IMR-90 (cell line): ENCODE data around the gene MMP24. TPM values are rescaled to one million over a fixed set of nuclear protein-coding genes. Genes with fewer than 3 reads are reported as not detected.

ENCODE experiments used
- ATAC-seq: fragments of 200-7000 bp; cut with Tn5 transposase; 2 replicates; pipeline ENCODE4 v1.9.1; 2020; ENCODE audit warnings: low read depth, mild to moderate bottlenecking, moderate library complexity
- BruUV-seq: library from RNA; stranded (reverse); fragments of 400-500 nt; replicated peaks from 2 replicates; lab custom pipeline; 2021; lab: Mats Ljungman, UMichigan
- CTCF ChIA-PET: fragments of 300-600 bp; formaldehyde crosslinking; extraction: SDS; loops from one replicate; lab custom pipeline; 2021; ENCODE audit warnings: antibody characterized with exemption; lab: Yijun Ruan, JAX
- POLR2A ChIA-PET: fragments of 300-600 bp; sonication (Branson Sonifier 250); formaldehyde crosslinking; loops from one replicate; lab custom pipeline; 2022; ENCODE audit warnings: antibody characterized with exemption; ENCODE audit not compliant: unreplicated experiment; lab: Charles Lee
- DNase-seq: peaks from one replicate; pipeline ENCODE4 v3.0.0; 2013
- H2AFZ ChIP-seq: replicated peaks from 2 replicates; pipeline ENCODE3; 2013; ENCODE audit warnings: low read length, mild to moderate bottlenecking; ENCODE audit not compliant: poor library complexity
- H2AK5ac ChIP-seq: 2 replicates; pipeline ENCODE4 v1.6.1; 2013; ENCODE audit warnings: low read depth, low read length, inconsistent platforms
- H2AK9ac ChIP-seq: replicated peaks from 2 replicates; pipeline ENCODE3; 2013; ENCODE audit warnings: mild to moderate bottlenecking, low read depth, low read length, moderate library complexity; ENCODE audit not compliant: poor library complexity
- H2BK120ac ChIP-seq: 2 replicates; pipeline ENCODE4 v1.6.1; 2013; ENCODE audit warnings: low read depth, low read length, inconsistent platforms
- H2BK15ac ChIP-seq: 3 replicates; pipeline ENCODE4 v1.6.1; 2013; ENCODE audit warnings: low read depth, low read length, inconsistent platforms
- H2BK20ac ChIP-seq: 2 replicates; pipeline ENCODE4 v1.6.1; 2013; ENCODE audit warnings: low read depth, mild to moderate bottlenecking, inconsistent platforms, low read length, moderate library complexity
- H2BK5ac ChIP-seq: 2 replicates; pipeline ENCODE4 v1.6.1; 2013; ENCODE audit warnings: mild to moderate bottlenecking, low read depth, low read length, inconsistent platforms; ENCODE audit not compliant: poor library complexity, severe bottlenecking
- H3K14ac ChIP-seq: replicated peaks from 2 replicates; pipeline ENCODE4 v1.6.1; 2013; ENCODE audit warnings: low read depth, low read length, inconsistent platforms
- H3K18ac ChIP-seq: 2 replicates; pipeline ENCODE4 v1.6.1; 2013; ENCODE audit warnings: low read depth, low read length, control low read depth
- H3K23ac ChIP-seq: 2 replicates; pipeline ENCODE4 v1.6.1; 2013; ENCODE audit warnings: low read depth, low read length, inconsistent platforms
- H3K27ac ChIP-seq: 2 replicates; pipeline ENCODE4 v1.5.1; 2013; ENCODE audit warnings: mild to moderate bottlenecking, control low read depth, low read length; ENCODE audit not compliant: insufficient read depth
- H3K27me3 ChIP-seq: 2 replicates; pipeline ENCODE4 v1.6.1; 2013; ENCODE audit warnings: low read length; ENCODE audit not compliant: control insufficient read depth, insufficient read depth
- H3K36me3 ChIP-seq: 2 replicates; pipeline ENCODE4 v1.6.1; 2013; ENCODE audit warnings: low read length, mixed read lengths; ENCODE audit not compliant: control insufficient read depth, insufficient read depth
- H3K4ac ChIP-seq: 2 replicates; pipeline ENCODE4 v1.6.1; 2013; ENCODE audit warnings: low read depth, low read length, inconsistent platforms
- H3K4me1 ChIP-seq: 2 replicates; pipeline ENCODE4 v1.6.1; 2013; ENCODE audit warnings: low read length, mixed read lengths; ENCODE audit not compliant: control insufficient read depth, insufficient read depth
- H3K4me2 ChIP-seq: 2 replicates; pipeline ENCODE4 v1.6.1; 2013; ENCODE audit warnings: low read depth, mild to moderate bottlenecking, control low read depth, low read length, moderate library complexity
- H3K4me3 ChIP-seq: 2 replicates; pipeline ENCODE4 v1.5.1; 2013; ENCODE audit warnings: low read depth, mild to moderate bottlenecking, control low read depth, low read length, moderate library complexity; ENCODE audit not compliant: insufficient read depth
- H3K56ac ChIP-seq: 2 replicates; pipeline ENCODE4 v1.6.1; 2013; ENCODE audit warnings: low read length, inconsistent platforms; ENCODE audit not compliant: insufficient read depth; ENCODE audit errors: extremely low read depth
- H3K79me1 ChIP-seq, 2 experiments: 2 replicates each; pipeline ENCODE4 v1.6.1; 2013; ENCODE audit warnings: low read length in 2 of 2, inconsistent platforms in 1 of 2, low read depth in 1 of 2
- H3K9ac ChIP-seq: 2 replicates; pipeline ENCODE4 v1.6.1; 2013; ENCODE audit warnings: low read depth, low read length, control low read depth
- H3K9me1 ChIP-seq: 2 replicates; pipeline ENCODE4 v1.6.1; 2013; ENCODE audit warnings: low read length, inconsistent platforms; ENCODE audit not compliant: insufficient read depth
- H3K9me3 ChIP-seq: 2 replicates; pipeline ENCODE4 v1.6.1; 2013; ENCODE audit warnings: low read length; ENCODE audit not compliant: control insufficient read depth, insufficient read depth
- H4K20me1 ChIP-seq: 2 replicates; pipeline ENCODE4 v1.6.1; 2013; ENCODE audit warnings: low read length, inconsistent platforms; ENCODE audit not compliant: insufficient read depth
- H4K5ac ChIP-seq: 2 replicates; pipeline ENCODE4 v1.6.1; 2013; ENCODE audit warnings: mild to moderate bottlenecking, low read depth, low read length, control low read depth
- H4K8ac ChIP-seq, 2 experiments: 2 replicates each; pipeline ENCODE4 v1.6.1; 2013; ENCODE audit warnings: low read depth in 2 of 2, low read length in 2 of 2, control low read depth in 1 of 2, inconsistent platforms in 1 of 2
- H4K91ac ChIP-seq: 2 replicates; pipeline ENCODE4 v1.6.1; 2013; ENCODE audit warnings: low read depth, low read length, inconsistent platforms; ENCODE audit not compliant: insufficient read depth
- MAZ ChIP-seq: IDR thresholded peaks from 2 replicates; pipeline ENCODE4 v1.6.1; 2012; ENCODE audit warnings: low read depth, mild to moderate bottlenecking, low read length, improper control_type of control experiment, moderate library complexity, borderline replicate concordance
- RAD21 ChIP-seq: IDR thresholded peaks from 2 replicates; pipeline ENCODE4 v1.6.1; 2012; ENCODE audit warnings: low read length, improper control_type of control experiment
- WGBS, 2 experiments: methylation state at CpG; one replicate each; pipeline versions ENCODE4 v1.1.5 to v1.1.7; 2013; ENCODE audit warnings: missing lambda C conversion rate in 2 of 2; ENCODE audit not compliant: insufficient read length in 1 of 2; ENCODE audit errors: extremely low coverage in 2 of 2; 5-methylcytosine and 5-hydroxymethylcytosine counted together
- dilution Hi-C: fragments of 300-500 bp; cut with HindIII; formaldehyde crosslinking; loops from one replicate; pipeline ENCODE4 v1.14.3; 2018; ENCODE audit warnings: low sequenced_read_pairs; ENCODE audit not compliant: unreplicated experiment
- in situ Hi-C: fragments of 300-500 bp; cut with MboI; formaldehyde crosslinking; loops from 3 replicates; pipeline ENCODE4 v1.14.3; 2019; ENCODE audit warnings: low sequenced_read_pairs, inconsistent platforms, mixed read lengths
- intact Hi-C: fragments of 100-400 bp; cut with micrococcal nuclease; formaldehyde crosslinking; loops from 2 replicates; pipeline ENCODE4 v1.10.0; 2022
- polyA plus RNA-seq, 3 experiments: library from polyadenylated mRNA; depleted of rRNA; stranded (reverse); fragments of >200 nt; gene quantifications; 2 replicates each; pipeline ENCODE4 v1.2.3, GENCODE V29; 2012; ENCODE audit warnings: low replicate concordance in 1 of 3
- total RNA-seq: library from RNA; depleted of rRNA; stranded (reverse); fragments of >200 nt; gene quantifications from 2 replicates; pipeline ENCODE4 v1.2.3, GENCODE V29; 2012
- TF ChIP-seq, protein P1 (sequence below): conservative IDR thresholded peaks from 2 replicates; pipeline ENCODE4 v1.5.1; 2012; ENCODE audit warnings: mild to moderate bottlenecking, low read depth, low read length, improper control_type of control experiment
- TF ChIP-seq, protein P2 (sequence below): fragments of 150-350 bp; IDR thresholded peaks from 2 replicates; pipeline ENCODE4 v1.6.1; 2017; ENCODE audit warnings: mild to moderate bottlenecking, antibody characterized with exemption, low read length, low read depth
- TF ChIP-seq, protein P3 (sequence below): fragments of 150-350 bp; IDR thresholded peaks from 2 replicates; pipeline ENCODE4 v1.6.1; 2016; ENCODE audit warnings: low read depth, mild to moderate bottlenecking, low read length, moderate library complexity, borderline replicate concordance

MMP24 gene
- total and polyA plus RNA-seq, 2 of the 4 experiments (the other 2 are of a cell fraction), result 0.36 to 0.79 TPM

DNA sequence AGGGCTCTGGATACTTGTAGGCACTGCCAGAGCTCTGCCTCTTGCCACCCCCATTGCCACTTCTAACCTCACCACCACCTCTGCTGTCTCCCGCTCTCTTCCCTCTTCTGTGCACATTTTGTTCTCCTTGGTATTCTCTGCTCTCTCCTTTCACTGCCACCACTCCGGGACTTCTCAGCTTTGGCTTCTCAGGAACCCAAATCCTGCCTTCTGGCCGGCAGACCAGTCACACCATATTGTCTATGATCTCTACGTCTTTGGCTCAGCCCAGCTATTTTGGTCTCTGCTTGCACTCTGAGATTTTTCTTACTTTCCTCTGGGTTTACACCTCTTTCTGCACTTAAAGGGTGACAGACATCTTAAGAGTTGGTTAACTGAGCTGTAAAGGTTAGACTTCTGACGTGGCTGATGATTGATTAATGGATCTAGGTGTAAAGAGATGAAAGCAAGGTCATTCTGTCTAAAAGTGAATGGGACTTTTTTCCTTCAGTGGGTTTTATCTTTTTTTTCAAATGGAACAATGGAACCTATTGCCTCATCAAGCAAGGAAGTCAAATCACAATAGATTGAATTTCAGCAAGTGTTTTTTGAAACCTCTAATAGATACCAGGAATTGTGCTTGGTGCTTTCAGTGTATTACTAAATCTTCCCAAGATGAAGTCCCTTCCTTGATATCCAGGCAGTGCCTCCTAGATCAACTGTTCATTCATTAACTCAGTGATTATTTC lies 13.8 kb downstream of the MMP24 start:
- H2AFZ ChIP-seq, result no peak overlapping the region
- H2BK120ac ChIP-seq, result no peak overlapping the region
- 79% methylated on average over 4 of the region's 5 CpGs; no CpG with 5 or more reads in 1 of the 2 experiments for WGBS, 2 experiments
- no peak overlapping the region for H3K18ac ChIP-seq
- no peak overlapping the region for H3K9ac ChIP-seq
- ATAC-seq (no peak), DNase-seq (no peak)
- H3K9me3 ChIP-seq, result peaks cover 3% of the 10 kb centered on the region
- TF ChIP-seq, protein P1, sequence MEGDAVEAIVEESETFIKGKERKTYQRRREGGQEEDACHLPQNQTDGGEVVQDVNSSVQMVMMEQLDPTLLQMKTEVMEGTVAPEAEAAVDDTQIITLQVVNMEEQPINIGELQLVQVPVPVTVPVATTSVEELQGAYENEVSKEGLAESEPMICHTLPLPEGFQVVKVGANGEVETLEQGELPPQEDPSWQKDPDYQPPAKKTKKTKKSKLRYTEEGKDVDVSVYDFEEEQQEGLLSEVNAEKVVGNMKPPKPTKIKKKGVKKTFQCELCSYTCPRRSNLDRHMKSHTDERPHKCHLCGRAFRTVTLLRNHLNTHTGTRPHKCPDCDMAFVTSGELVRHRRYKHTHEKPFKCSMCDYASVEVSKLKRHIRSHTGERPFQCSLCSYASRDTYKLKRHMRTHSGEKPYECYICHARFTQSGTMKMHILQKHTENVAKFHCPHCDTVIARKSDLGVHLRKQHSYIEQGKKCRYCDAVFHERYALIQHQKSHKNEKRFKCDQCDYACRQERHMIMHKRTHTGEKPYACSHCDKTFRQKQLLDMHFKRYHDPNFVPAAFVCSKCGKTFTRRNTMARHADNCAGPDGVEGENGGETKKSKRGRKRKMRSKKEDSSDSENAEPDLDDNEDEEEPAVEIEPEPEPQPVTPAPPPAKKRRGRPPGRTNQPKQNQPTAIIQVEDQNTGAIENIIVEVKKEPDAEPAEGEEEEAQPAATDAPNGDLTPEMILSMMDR, result no peak
- TF ChIP-seq MAZ (no peak), RAD21 (no peak)
- TF ChIP-seq, protein P2, sequence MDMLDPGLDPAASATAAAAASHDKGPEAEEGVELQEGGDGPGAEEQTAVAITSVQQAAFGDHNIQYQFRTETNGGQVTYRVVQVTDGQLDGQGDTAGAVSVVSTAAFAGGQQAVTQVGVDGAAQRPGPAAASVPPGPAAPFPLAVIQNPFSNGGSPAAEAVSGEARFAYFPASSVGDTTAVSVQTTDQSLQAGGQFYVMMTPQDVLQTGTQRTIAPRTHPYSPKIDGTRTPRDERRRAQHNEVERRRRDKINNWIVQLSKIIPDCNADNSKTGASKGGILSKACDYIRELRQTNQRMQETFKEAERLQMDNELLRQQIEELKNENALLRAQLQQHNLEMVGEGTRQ, result no peak
- TF ChIP-seq, protein P3, sequence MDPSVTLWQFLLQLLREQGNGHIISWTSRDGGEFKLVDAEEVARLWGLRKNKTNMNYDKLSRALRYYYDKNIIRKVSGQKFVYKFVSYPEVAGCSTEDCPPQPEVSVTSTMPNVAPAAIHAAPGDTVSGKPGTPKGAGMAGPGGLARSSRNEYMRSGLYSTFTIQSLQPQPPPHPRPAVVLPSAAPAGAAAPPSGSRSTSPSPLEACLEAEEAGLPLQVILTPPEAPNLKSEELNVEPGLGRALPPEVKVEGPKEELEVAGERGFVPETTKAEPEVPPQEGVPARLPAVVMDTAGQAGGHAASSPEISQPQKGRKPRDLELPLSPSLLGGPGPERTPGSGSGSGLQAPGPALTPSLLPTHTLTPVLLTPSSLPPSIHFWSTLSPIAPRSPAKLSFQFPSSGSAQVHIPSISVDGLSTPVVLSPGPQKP, result no peak
- no peak overlapping the region for H3K4me2 ChIP-seq
- H3K4me3 ChIP-seq, result no peak overlapping the region
- dilution Hi-C loops, result no loop called here
- intact Hi-C loops, result no loop called here
- H3K4ac ChIP-seq, result no peak overlapping the region
- H2AK5ac ChIP-seq, result no peak overlapping the region
- H4K20me1 ChIP-seq, result no peaks in the 10 kb centered on the region
- no peaks in the 10 kb centered on the region for H3K79me1 ChIP-seq
- H2BK5ac ChIP-seq, result no peak overlapping the region
- POLR2A ChIA-PET, result interaction anchor here (0.7 kb wide), 1 partner anchor 38 kb away, joined by 4 read pairs; the partner anchor contains the start of gene MMP24OS
- H3K36me3 ChIP-seq, result no peaks in the 10 kb centered on the region
- BruUV-seq, result no TSS peak
- no peak overlapping the region for H3K23ac ChIP-seq
- no peak overlapping the region for H3K27ac ChIP-seq
- H2BK20ac ChIP-seq, result no peak overlapping the region
- no peak overlapping the region for H2BK15ac ChIP-seq
- H4K5ac ChIP-seq, result no peak overlapping the region
- H3K9me1 ChIP-seq, result no peaks in the 10 kb centered on the region
- in situ Hi-C loops, result no loop called here
- peaks cover 4% of the 10 kb centered on the region; the same call in 1 of the 2 replicates for H3K27me3 ChIP-seq
- H3K56ac ChIP-seq, result no peak overlapping the region
- no peak overlapping the region for H4K91ac ChIP-seq
- H4K8ac ChIP-seq, result no peak overlapping the region
- CTCF ChIA-PET, result no interaction called here
- H3K14ac ChIP-seq, result no peak overlapping the region
- no peaks in the 10 kb centered on the region for H3K4me1 ChIP-seq
- no peak overlapping the region for H2AK9ac ChIP-seq
